Stimulated activated CD8-positive, alpha-beta memory T cell treated with anti-CD3 and anti-CD28 coated beads, Interleukin-15, amount 100 ng/mL, for 24 hours (primary cell): ENCODE data around the gene KCTD17.

ENCODE experiments used
- DNase-seq: peaks from one replicate; pipeline ENCODE4 v3.0.0-alpha.2; 2020; ENCODE audit warnings: low read depth

KCTD17 gene

GRCh38 chr22:37021041-37021440 lies 30.5 kb upstream of the KCTD17 start:
- no peak for DNase-seq

GRCh38 chr22:37021710-37022482 lies 29.6 kb upstream of the KCTD17 start:
- DNase-seq = peak; percentile 29

- no peak for DNase-seq
Measured at GRCh38 chr22:37022483-37023337, 28.8 kb upstream of the KCTD17 start.

GRCh38 chr22:37023743-37024338 lies 27.7 kb upstream of the KCTD17 start:
- DNase-seq = no peak

GRCh38 chr22:37024339-37025157 lies 27.0 kb upstream of the KCTD17 start:
- DNase-seq = no peak

GRCh38 chr22:37025500-37026070 lies 26.0 kb upstream of the KCTD17 start:
- no peak for DNase-seq

GRCh38 chr22:37026325-37026724 lies 25.2 kb upstream of the KCTD17 start:
- no peak for DNase-seq

- no peak for DNase-seq
Measured at GRCh38 chr22:37027556-37027955, 24.0 kb upstream of the KCTD17 start.

GRCh38 chr22:37028692-37029674 lies 22.6 kb upstream of the KCTD17 start:
- DNase-seq = no peak

GRCh38 chr22:37030560-37031281 lies 20.8 kb upstream of the KCTD17 start:
- no peak for DNase-seq

- DNase-seq = no peak
Measured at GRCh38 chr22:37032134-37032534, 19.4 kb upstream of the KCTD17 start.

GRCh38 chr22:37032535-37033460 lies 18.7 kb upstream of the KCTD17 start:
- DNase-seq = no peak

GRCh38 chr22:37033605-37034430 lies 17.7 kb upstream of the KCTD17 start:
- DNase-seq = no peak

- no peak for DNase-seq
Measured at GRCh38 chr22:37036655-37037377, 14.7 kb upstream of the KCTD17 start.

GRCh38 chr22:37037669-37038068 lies 13.9 kb upstream of the KCTD17 start:
- DNase-seq = no peak

- DNase-seq = no peak
Measured at GRCh38 chr22:37039466-37039865, 12.1 kb upstream of the KCTD17 start.
